Body of pancreas (tissue), 4 donors: ENCODE measurements around the gene PLCB1.

Source experiments
- CTCF ChIP-seq, 7 experiments: fragments of 450-650 bp in 4 of 7; fragments of 200-600 bp in 3 of 7; sonication (generic) in 3 of 7; IDR thresholded peaks; one replicate each; pipeline ENCODE4 v1.5.1; 2016 to 2019; ENCODE audit warnings: antibody characterized with exemption in 7 of 7
- POLR2A ChIP-seq, 3 donors: fragments of 450-650 bp; IDR thresholded peaks; one replicate each; pipeline ENCODE4 v1.6.1; 2016; ENCODE audit warnings: antibody characterized with exemption in 3 of 3, mild to moderate bottlenecking in 2 of 3

GRCh38 chr20:8780915-8781314 is 648.8 kb downstream of the PLCB1 start:
- TF ChIP-seq CTCF (IDR thresholded peaks at IDR 0.05) (no peak), POLR2A (IDR thresholded peaks at IDR 0.05) (no peak)
